ENCODE measurements around the gene P3H1.

- TF ChIP-seq CTCF (IDR thresholded peaks at IDR 0.05) = no peak
- no peak for TF ChIP-seq POLR2A (IDR thresholded peaks at IDR 0.05)
Observed at GRCh38 chr1:42797414-42797813, 30.6 kb upstream of the P3H1 start.

Data from thyroid gland (tissue), 4 donors.